Neural progenitor cell (in vitro differentiated cells): ENCODE results near the gene ZNF267. TPM values are rescaled to one million over a fixed set of nuclear protein-coding genes. Genes with fewer than 3 reads are reported as not detected.

ENCODE experiments used
- DNase-seq: peaks from one replicate; pipeline ENCODE4 v3.0.0-alpha.2; 2016; ENCODE audit warnings: low spot score
- H2AFZ ChIP-seq: fragments of 200-600 bp; sonication (generic); replicated peaks from 2 replicates; pipeline ENCODE4 v1.6.1; 2016; ENCODE audit warnings: antibody characterized with exemption
- H3F3A ChIP-seq: fragments of 200-600 bp; sonication (generic); 2 replicates; pipeline ENCODE4 v1.6.1; 2016; ENCODE audit warnings: antibody characterized with exemption, low read depth
- H3K27ac ChIP-seq: fragments of 200-600 bp; sonication (generic); 2 replicates; pipeline ENCODE4 v1.5.1; 2016; ENCODE audit warnings: mild to moderate bottlenecking
- H3K27me3 ChIP-seq: fragments of 200-600 bp; sonication (generic); 2 replicates; pipeline ENCODE4 v1.6.1; 2016; ENCODE audit warnings: mild to moderate bottlenecking, moderate library complexity
- H3K36me3 ChIP-seq: fragments of 200-600 bp; sonication (generic); 2 replicates; pipeline ENCODE4 v1.5.1; 2016
- H3K4me1 ChIP-seq: fragments of 200-600 bp; sonication (generic); 2 replicates; pipeline ENCODE4 v1.6.1; 2016; ENCODE audit warnings: mixed run types
- H3K4me2 ChIP-seq: fragments of 200-600 bp; sonication (generic); 2 replicates; pipeline ENCODE4 v1.6.1; 2016
- H3K4me3 ChIP-seq: fragments of 200-600 bp; sonication (generic); 2 replicates; pipeline ENCODE4 v1.5.1; 2016
- H3K79me2 ChIP-seq: fragments of 200-600 bp; sonication (generic); 2 replicates; pipeline ENCODE4 v1.6.1; 2016; ENCODE audit warnings: low read depth
- H3K9ac ChIP-seq: fragments of 200-600 bp; sonication (generic); 2 replicates; pipeline ENCODE4 v1.6.1; 2016
- H3K9me3 ChIP-seq: fragments of 200-600 bp; sonication (generic); 2 replicates; pipeline ENCODE4 v1.5.1; 2016; ENCODE audit warnings: low read depth
- H4K20me1 ChIP-seq: fragments of 200-600 bp; sonication (generic); 2 replicates; pipeline ENCODE4 v1.6.1; 2016; ENCODE audit warnings: low read depth
- H3K27ac Mint-ChIP-seq: 3 replicates; pipeline ENCODE4 v1.8.0; 2021; ENCODE audit warnings: mixed read lengths
- H3K27me3 Mint-ChIP-seq: 2 replicates; pipeline ENCODE4 v1.8.0; 2022; ENCODE audit warnings: low read depth, mild to moderate bottlenecking, inconsistent platforms, moderate library complexity, mixed read lengths; ENCODE audit not compliant: insufficient read depth
- H3K36me3 Mint-ChIP-seq: 3 replicates; pipeline ENCODE4 v1.8.0; 2021; ENCODE audit warnings: mixed read lengths
- H3K4me1 Mint-ChIP-seq: 3 replicates; pipeline ENCODE4 v1.8.0; 2021; ENCODE audit warnings: mixed read lengths
- H3K4me3 Mint-ChIP-seq: 3 replicates; pipeline ENCODE4 v1.8.0; 2021; ENCODE audit warnings: mild to moderate bottlenecking, moderate library complexity, mixed read lengths
- H3K9me3 Mint-ChIP-seq: 3 replicates; pipeline ENCODE4 v1.8.0; 2020; ENCODE audit warnings: mixed read lengths
- CTCF ChIP-seq: fragments of 200-600 bp; sonication (generic); IDR thresholded peaks from 2 replicates; pipeline ENCODE4 v1.5.1; 2017; ENCODE audit warnings: antibody characterized with exemption, mild to moderate bottlenecking
- EZH2 ChIP-seq: fragments of 200-600 bp; sonication (generic); IDR thresholded peaks from 2 replicates; pipeline ENCODE4 v1.6.1; 2017; ENCODE audit warnings: antibody characterized with exemption, mild to moderate bottlenecking, moderate library complexity
- EZH2phosphoT487 ChIP-seq: fragments of 200-600 bp; sonication (generic); IDR thresholded peaks from 2 replicates; pipeline ENCODE4 v1.6.1; 2017; ENCODE audit warnings: antibody characterized with exemption
- total RNA-seq: library from RNA; depleted of rRNA; stranded (reverse); fragments of >200 nt; gene quantifications from 2 replicates; pipeline ENCODE4 v1.2.3, GENCODE V29; 2015; ENCODE audit warnings: low replicate concordance

The ZNF267 gene
- total RNA-seq, 1 donor from 2014 or later, result 22.0 TPM

DNA sequence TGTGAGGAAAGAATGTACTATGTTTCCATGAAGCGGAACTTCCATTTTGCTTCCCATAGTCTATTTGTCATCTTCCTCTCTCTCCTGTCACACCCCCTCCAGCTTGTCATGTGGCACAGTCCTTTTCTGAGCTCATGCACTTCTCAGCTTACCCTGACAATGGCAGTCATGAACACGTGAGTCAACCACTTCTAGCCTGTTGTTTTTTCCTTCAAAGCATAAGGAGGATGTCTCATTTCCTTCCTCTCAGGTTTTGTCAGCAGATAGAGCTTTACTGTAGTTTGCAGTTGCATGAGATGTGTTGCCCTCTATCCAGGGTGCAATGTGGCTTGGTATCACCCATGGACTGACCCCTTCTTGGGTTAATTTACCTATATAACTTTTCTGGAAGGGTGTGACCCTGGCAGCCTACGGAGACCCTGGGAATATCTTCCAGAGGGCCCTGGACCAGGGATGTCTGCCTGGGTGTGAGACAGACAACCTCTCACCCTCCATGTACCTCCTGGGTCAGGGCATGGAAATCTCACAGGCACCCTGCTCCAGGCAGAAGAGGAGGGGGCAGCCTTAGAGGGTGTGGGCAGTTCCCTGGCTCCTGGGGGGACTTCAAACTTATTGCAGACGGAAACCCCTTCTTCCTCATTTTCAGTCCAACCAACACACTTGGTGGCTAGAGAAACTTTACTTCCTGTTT is 4.0 kb upstream of the ZNF267 start:
- no peak overlapping the region for H3K9ac ChIP-seq
- H3K36me3 ChIP-seq, result no peaks in the 10 kb centered on the region
- H4K20me1 ChIP-seq, result no peaks in the 10 kb centered on the region
- Mint-ChIP-seq H3K36me3 (no peaks in the 10 kb centered on the region), H3K4me1 (peaks cover 4% of the 10 kb centered on the region), H3K4me3 (peak overlapping the region; percentile 21), H3K27me3 (peaks cover 10% of the 10 kb centered on the region), H3K9me3 (no peaks in the 10 kb centered on the region), H3K27ac (no peak overlapping the region)
- no peak overlapping the region for H2AFZ ChIP-seq
- TF ChIP-seq CTCF, result no peak
- no peak for TF ChIP-seq EZH2phosphoT487
- TF ChIP-seq EZH2, result no peak
- H3K4me2 ChIP-seq, result no peak overlapping the region
- no peak for DNase-seq
- no peak overlapping the region for H3K27ac ChIP-seq
- peaks cover 8% of the 10 kb centered on the region for H3K27me3 ChIP-seq
- no peaks in the 10 kb centered on the region for H3K9me3 ChIP-seq
- H3K4me1 ChIP-seq, result peaks cover under 1% of the 10 kb centered on the region
- no peak overlapping the region for H3K4me3 ChIP-seq
- H3F3A ChIP-seq, result peaks cover 5% of the 10 kb centered on the region
- peaks cover 6% of the 10 kb centered on the region for H3K79me2 ChIP-seq

- peaks cover 6% of the 10 kb centered on the region for H3K36me3 Mint-ChIP-seq
Observed at GRCh38 chr16:31870809-31871208, 2.8 kb upstream of the ZNF267 start.

GRCh38 chr16:31871510-31871909 is 2.1 kb upstream of the ZNF267 start:
- no peak overlapping the region for H3K27ac ChIP-seq
- peaks cover 8% of the 10 kb centered on the region for H3K27me3 ChIP-seq
- Mint-ChIP-seq H3K4me1 (peaks cover 10% of the 10 kb centered on the region), H3K9me3 (peaks cover 8% of the 10 kb centered on the region), H3K36me3 (peaks cover 12% of the 10 kb centered on the region), H3K27ac (no peak overlapping the region), H3K27me3 (peaks cover 8% of the 10 kb centered on the region), H3K4me3 (no peak overlapping the region)
- H4K20me1 ChIP-seq, result peaks cover 16% of the 10 kb centered on the region
- no peak overlapping the region for H3K4me2 ChIP-seq
- TF ChIP-seq EZH2phosphoT487 (no peak), CTCF (no peak), EZH2 (no peak)
- no peaks in the 10 kb centered on the region for H3K9me3 ChIP-seq
- H3K9ac ChIP-seq, result no peak overlapping the region
- H2AFZ ChIP-seq, result no peak overlapping the region
- no peak overlapping the region for H3K4me3 ChIP-seq
- peaks cover 5% of the 10 kb centered on the region for H3F3A ChIP-seq
- no peaks in the 10 kb centered on the region for H3K36me3 ChIP-seq
- peaks cover 25% of the 10 kb centered on the region for H3K79me2 ChIP-seq
- DNase-seq, result no peak
- peaks cover 11% of the 10 kb centered on the region for H3K4me1 ChIP-seq

More at GRCh38 chr16:31870809-31871208, 2.8 kb upstream of the ZNF267 start:
- peaks cover 11% of the 10 kb centered on the region for H3K4me1 ChIP-seq
- no peak for TF ChIP-seq EZH2phosphoT487
- TF ChIP-seq CTCF, result no peak
- TF ChIP-seq EZH2, result no peak
- no peak overlapping the region for H3K9ac ChIP-seq
- H3K27me3 Mint-ChIP-seq, result peaks cover 8% of the 10 kb centered on the region
- peaks cover 5% of the 10 kb centered on the region for H3F3A ChIP-seq
- H3K27me3 ChIP-seq, result peaks cover 8% of the 10 kb centered on the region
- peaks cover 18% of the 10 kb centered on the region for H3K79me2 ChIP-seq
- H3K27ac ChIP-seq, result no peak overlapping the region
- H3K4me3 ChIP-seq, result no peak overlapping the region
- no peaks in the 10 kb centered on the region for H3K9me3 ChIP-seq
- H3K9me3 Mint-ChIP-seq, result peaks cover 3% of the 10 kb centered on the region
- H3K36me3 ChIP-seq, result no peaks in the 10 kb centered on the region
- H3K4me1 Mint-ChIP-seq, result peaks cover 10% of the 10 kb centered on the region
- peaks cover 9% of the 10 kb centered on the region for H4K20me1 ChIP-seq
- no peak overlapping the region for H3K4me3 Mint-ChIP-seq
- no peak overlapping the region for H3K27ac Mint-ChIP-seq
- H2AFZ ChIP-seq, result no peak overlapping the region
- DNase-seq, result no peak
- H3K4me2 ChIP-seq, result no peak overlapping the region
